Caco-2 (cell line): ENCODE measurements around the gene MAP2K5. TPM values are rescaled to one million over a fixed set of nuclear protein-coding genes. Genes with fewer than 3 reads are reported as not detected.

Source experiments
- BruUV-seq: library from RNA; stranded (reverse); fragments of 400-500 nt; replicated peaks from 2 replicates; lab custom pipeline; 2021; lab: Mats Ljungman, UMichigan
- CTCF ChIA-PET: fragments of 300-600 bp; sonication (Branson Sonifier 250); formaldehyde crosslinking; loops from one replicate; lab custom pipeline; 2022; ENCODE audit warnings: antibody characterized with exemption; lab: Charles Lee
- POLR2A ChIA-PET: fragments of 300-600 bp; sonication (Branson Sonifier 250); formaldehyde crosslinking; loops from one replicate; lab custom pipeline; 2022; ENCODE audit warnings: antibody characterized with exemption; lab: Charles Lee
- DNase-seq, 2 experiments: peaks; one replicate each; pipeline versions ENCODE4 v3.0.0 to v3.0.0-alpha.2; 2020 to 2022
- H3K27me3 ChIP-seq: replicated peaks from 2 replicates; pipeline ENCODE4 v1.6.0; 2011; ENCODE audit warnings: low read length; ENCODE audit not compliant: control insufficient read depth, insufficient read depth
- H3K36me3 ChIP-seq: 2 replicates; pipeline ENCODE4 v1.5.1; 2011; ENCODE audit warnings: low read length; ENCODE audit not compliant: control insufficient read depth, insufficient read depth
- H3K4me1 ChIP-seq: fragments of 250-450 bp; sonication (Bioruptor Pico); 2 replicates; pipeline ENCODE4 v1.5.1; 2020; ENCODE audit warnings: mild to moderate bottlenecking
- H3K4me3 ChIP-seq: 2 replicates; pipeline ENCODE4 v1.5.1; 2011; ENCODE audit warnings: low read depth, mild to moderate bottlenecking, control low read depth, low read length
- H3K9me3 ChIP-seq: fragments of 250-450 bp; sonication (Bioruptor Pico); 2 replicates; pipeline ENCODE4 v1.5.1; 2020; ENCODE audit warnings: mild to moderate bottlenecking, moderate library complexity
- H3K27ac Mint-ChIP-seq: one replicate; pipeline ENCODE4 v1.8.0; 2022; ENCODE audit warnings: mixed read lengths; ENCODE audit not compliant: unreplicated experiment
- H3K27me3 Mint-ChIP-seq: one replicate; pipeline ENCODE4 v1.8.0; 2022; ENCODE audit warnings: mixed read lengths; ENCODE audit not compliant: insufficient read depth, unreplicated experiment
- H3K36me3 Mint-ChIP-seq: one replicate; pipeline ENCODE4 v1.8.0; 2022; ENCODE audit warnings: mild to moderate bottlenecking, mixed read lengths; ENCODE audit not compliant: insufficient read depth, unreplicated experiment
- H3K4me1 Mint-ChIP-seq: one replicate; pipeline ENCODE4 v1.8.0; 2022; ENCODE audit warnings: low read depth, mixed read lengths; ENCODE audit not compliant: unreplicated experiment
- H3K4me3 Mint-ChIP-seq: one replicate; pipeline ENCODE4 v1.8.0; 2022; ENCODE audit warnings: mild to moderate bottlenecking, moderate library complexity, mixed read lengths; ENCODE audit not compliant: unreplicated experiment
- H3K9me3 Mint-ChIP-seq: one replicate; pipeline ENCODE4 v1.8.0; 2022; ENCODE audit warnings: mixed read lengths; ENCODE audit not compliant: unreplicated experiment
- CTCF ChIP-seq, 2 experiments: fragments of 200-600 bp in 1 of 2; IDR thresholded peaks; 1 replicate in 1 of 2; 2 replicates in 1 of 2; pipeline versions ENCODE4 v1.5.1 to v1.8.0; 2011 to 2022; ENCODE audit warnings: antibody characterized with exemption in 1 of 2, control low read depth in 1 of 2, inconsistent platforms in 1 of 2, low read depth in 1 of 2, low read length in 1 of 2, mild to moderate bottlenecking in 1 of 2, moderate library complexity in 1 of 2; ENCODE audit not compliant: insufficient read depth in 1 of 2, severe bottlenecking in 1 of 2, unreplicated experiment in 1 of 2
- intact Hi-C: fragments of 100-400 bp; cut with micrococcal nuclease; formaldehyde crosslinking; loops from one replicate; pipeline ENCODE4 v1.10.0; 2022; ENCODE audit not compliant: unreplicated experiment
- total RNA-seq: library from RNA; stranded (reverse); gene quantifications from 2 replicates; pipeline ENCODE4 v1.2.3, GENCODE V29; 2022

Gene MAP2K5
- total RNA-seq, 1 experiment from 2014 or later, result 12.2 TPM

DNA sequence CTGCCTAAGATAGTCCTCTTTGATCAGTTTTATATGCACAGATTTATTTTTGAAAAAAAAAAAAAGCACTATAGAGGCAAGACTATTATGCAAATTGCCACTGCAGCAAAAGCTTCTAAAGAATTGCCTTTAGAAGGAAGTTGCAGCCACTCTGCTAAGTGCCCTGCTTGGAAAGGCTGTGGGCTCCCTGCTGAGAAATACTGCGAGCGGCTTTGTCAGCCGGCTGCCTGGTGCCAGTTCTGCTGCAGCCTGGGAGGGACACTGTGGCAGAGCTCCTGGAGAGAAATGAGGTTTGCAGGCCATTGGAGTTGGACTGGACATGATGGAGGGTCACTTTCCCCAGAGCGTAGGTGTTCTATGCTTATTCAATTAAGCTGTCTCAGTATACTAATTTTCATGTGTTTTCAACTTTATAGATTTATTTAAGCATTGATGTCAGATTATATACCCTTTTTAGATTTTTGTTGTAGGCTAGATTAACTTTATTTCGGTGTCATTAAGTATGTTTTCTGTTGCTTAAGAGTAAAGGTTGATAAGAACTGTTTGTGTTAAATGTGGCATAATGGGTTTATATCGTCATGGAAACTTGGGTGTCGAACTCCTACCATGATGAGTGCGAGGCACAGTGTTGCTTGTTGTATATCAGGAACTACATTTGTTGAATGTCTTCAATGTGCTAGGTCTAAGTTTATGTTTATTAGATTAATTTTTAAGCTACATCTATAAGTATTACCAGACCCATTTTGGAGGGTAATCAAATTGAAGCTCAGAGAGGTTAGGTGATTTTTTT, 6.6 kb downstream of the MAP2K5 start:
- Histone ChIP-seq H3K4me1 (no peaks in the 10 kb centered on the region), H3K36me3 (no peaks in the 10 kb centered on the region), H3K27me3 (no peaks in the 10 kb centered on the region), H3K4me3 (no peak overlapping the region), H3K9me3 (no peaks in the 10 kb centered on the region)
- intact Hi-C loops, result no loop called here
- DNase-seq, result no peak
- TF ChIP-seq CTCF (IDR thresholded peaks at IDR 0.05; ENCODE audit: insufficient read depth in 1 of 2, low read depth in 1 of 2, low read length in 1 of 2, severe bottlenecking in 1 of 2, unreplicated experiment in 1 of 2), result no peak
- H3K4me1 Mint-ChIP-seq, result no peaks in the 10 kb centered on the region
- no TSS peak for BruUV-seq
- H3K9me3 Mint-ChIP-seq, result no peaks in the 10 kb centered on the region
- H3K4me3 Mint-ChIP-seq, result no peak overlapping the region
- no peak overlapping the region for H3K27ac Mint-ChIP-seq
- ChIA-PET CTCF (no interaction called here), POLR2A (interaction anchor here (0.7 kb wide), 1 partner anchor 11 kb away, joined by 5 read pairs; no protein-coding TSS in a partner anchor)
- H3K36me3 Mint-ChIP-seq, result no peaks in the 10 kb centered on the region
- H3K27me3 Mint-ChIP-seq, result no peaks in the 10 kb centered on the region

DNA sequence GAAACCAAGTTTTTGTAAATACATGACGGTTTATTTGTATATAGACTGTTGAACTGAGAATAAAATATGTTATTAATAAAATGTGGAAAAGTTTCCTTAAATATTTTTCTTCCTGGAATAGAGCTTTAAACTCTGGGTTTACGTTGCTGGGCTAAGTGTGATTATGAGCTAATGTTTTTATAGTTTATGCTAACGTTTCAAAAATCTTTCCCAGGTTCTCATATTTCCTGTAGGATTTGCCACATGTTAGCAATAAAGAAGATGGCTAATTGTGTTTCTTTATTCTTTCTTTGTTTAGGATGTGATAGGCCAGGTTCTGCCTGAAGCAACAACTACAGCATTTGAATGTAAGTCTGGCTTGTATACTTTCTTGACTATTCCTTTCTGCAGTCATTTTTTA, 7.2 kb downstream of the MAP2K5 start:
- POLR2A ChIA-PET, result no interaction called here
- no peak overlapping the region for H3K4me3 ChIP-seq
- H3K36me3 Mint-ChIP-seq, result no peaks in the 10 kb centered on the region
- H3K27me3 ChIP-seq, result no peaks in the 10 kb centered on the region
- H3K27ac Mint-ChIP-seq, result no peak overlapping the region
- H3K4me3 Mint-ChIP-seq, result no peak overlapping the region
- CTCF ChIA-PET, result no interaction called here
- no TSS peak for BruUV-seq
- H3K27me3 Mint-ChIP-seq, result no peaks in the 10 kb centered on the region
- TF ChIP-seq CTCF (IDR thresholded peaks at IDR 0.05; ENCODE audit: insufficient read depth in 1 of 2, low read depth in 1 of 2, low read length in 1 of 2, severe bottlenecking in 1 of 2, unreplicated experiment in 1 of 2), result no peak
- no peaks in the 10 kb centered on the region for H3K4me1 ChIP-seq
- no peaks in the 10 kb centered on the region for H3K9me3 Mint-ChIP-seq
- intact Hi-C loops, result no loop called here
- no peak for DNase-seq
- no peaks in the 10 kb centered on the region for H3K4me1 Mint-ChIP-seq
- H3K9me3 ChIP-seq, result no peaks in the 10 kb centered on the region
- no peaks in the 10 kb centered on the region; the same call in 1 of the 2 replicates for H3K36me3 ChIP-seq

DNA sequence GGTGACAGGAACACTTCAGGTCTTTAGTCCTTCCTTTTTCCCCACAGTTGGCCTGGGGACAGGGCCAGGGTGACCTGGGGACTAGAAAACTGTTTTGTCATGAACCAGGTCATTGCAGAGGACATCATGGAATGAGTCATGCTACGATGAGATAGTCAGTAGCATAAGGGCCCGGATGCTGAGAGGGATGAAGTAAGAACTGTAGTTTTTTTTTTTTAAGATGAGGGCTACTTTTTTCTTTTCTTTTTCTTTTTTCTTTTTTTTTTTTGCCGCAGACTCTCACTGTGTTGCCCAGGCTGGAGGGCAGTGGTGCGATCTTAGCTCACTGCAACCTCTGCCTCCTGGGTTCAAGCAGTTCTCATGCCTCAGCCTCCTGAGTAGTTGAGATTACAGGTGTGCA, 8.0 kb downstream of the MAP2K5 start:
- ChIA-PET POLR2A (no interaction called here), CTCF (no interaction called here)
- no peaks in the 10 kb centered on the region; the same call in 1 of the 2 replicates for H3K36me3 ChIP-seq
- TF ChIP-seq CTCF (IDR thresholded peaks at IDR 0.05; ENCODE audit: insufficient read depth in 1 of 2, low read depth in 1 of 2, low read length in 1 of 2, severe bottlenecking in 1 of 2, unreplicated experiment in 1 of 2), result no peak
- Mint-ChIP-seq H3K4me3 (no peak overlapping the region), H3K27me3 (no peaks in the 10 kb centered on the region), H3K36me3 (no peaks in the 10 kb centered on the region), H3K27ac (no peak overlapping the region), H3K4me1 (no peaks in the 10 kb centered on the region), H3K9me3 (no peaks in the 10 kb centered on the region)
- BruUV-seq, result no TSS peak
- H3K4me3 ChIP-seq, result no peak overlapping the region
- H3K27me3 ChIP-seq, result no peaks in the 10 kb centered on the region
- no peak for DNase-seq
- intact Hi-C loops, result no loop called here
- H3K9me3 ChIP-seq, result no peaks in the 10 kb centered on the region
- no peaks in the 10 kb centered on the region for H3K4me1 ChIP-seq
